Measurements from ENCODE around the gene SCGB2B2.
"Not testable (repeated sequence)": the region's sequence is repeated elsewhere in the genome, so short reads cannot be mapped to it uniquely, and the experiment has no call there.

The SCGB2B2 gene

GRCh38 chr19:34668077-34668689 is 8.8 kb downstream of the SCGB2B2 start:
- not testable (repeated sequence) for DNase-seq

- peak; percentile 19 for DNase-seq
Observed at GRCh38 chr19:34667349-34668076, 9.4 kb downstream of the SCGB2B2 start.

- no peak for DNase-seq
Observed at GRCh38 chr19:34666958-34667265, 10.0 kb downstream of the SCGB2B2 start.

- no peak for DNase-seq
Observed at GRCh38 chr19:34666200-34666957, 10.6 kb downstream of the SCGB2B2 start.

GRCh38 chr19:34665275-34665674 is 11.7 kb downstream of the SCGB2B2 start:
- DNase-seq: not testable (repeated sequence)

- no peak for DNase-seq
Observed at GRCh38 chr19:34664870-34665269, 12.1 kb downstream of the SCGB2B2 start.

- DNase-seq: no peak
Observed at GRCh38 chr19:34664168-34664567, 12.8 kb downstream of the SCGB2B2 start.

GRCh38 chr19:34662919-34663318 is 14.0 kb downstream of the SCGB2B2 start:
- peak; percentile 71 for DNase-seq

GRCh38 chr19:34661357-34661756 is 15.6 kb downstream of the SCGB2B2 start:
- DNase-seq: no peak

GRCh38 chr19:34655651-34656050 is 21.3 kb downstream of the SCGB2B2 start:
- DNase-seq: no peak

GRCh38 chr19:34654796-34655195 is 22.2 kb downstream of the SCGB2B2 start:
- DNase-seq: no peak

GRCh38 chr19:34651747-34652146 is 25.2 kb downstream of the SCGB2B2 start:
- no peak for DNase-seq

GRCh38 chr19:34649886-34650543 is 26.9 kb downstream of the SCGB2B2 start:
- no peak for DNase-seq

GRCh38 chr19:34645551-34645950 is 31.4 kb downstream of the SCGB2B2 start:
- no peak for DNase-seq

GRCh38 chr19:34644991-34645461 is 31.9 kb downstream of the SCGB2B2 start:
- DNase-seq: no peak

GRCh38 chr19:34642241-34642640 is 34.7 kb downstream of the SCGB2B2 start:
- no peak for DNase-seq

GRCh38 chr19:34639491-34640085 is 37.4 kb downstream of the SCGB2B2 start:
- DNase-seq: peak; percentile 73

GRCh38 chr19:34633802-34634201 is 43.2 kb downstream of the SCGB2B2 start:
- DNase-seq: no peak
